ENCODE data around the gene INO80.

DNA sequence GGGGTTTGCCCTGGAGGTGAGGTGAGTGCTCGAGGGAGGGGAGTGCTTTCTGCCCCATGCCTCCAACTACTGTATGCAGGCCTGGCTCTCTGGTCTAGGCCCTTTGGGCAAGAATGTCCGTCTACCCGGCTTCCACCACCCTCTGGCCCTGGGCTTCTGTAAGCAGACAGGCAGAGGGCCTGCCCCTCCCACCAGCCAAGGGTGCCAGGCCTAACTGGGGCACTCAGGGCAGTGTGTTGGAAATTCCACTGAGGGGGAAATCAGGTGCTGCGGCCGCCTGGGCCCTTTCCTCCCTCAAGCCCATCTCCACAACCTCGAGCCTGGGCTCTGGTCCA is 177.6 kb downstream of the INO80 start:
- TF ChIP-seq, protein P1, sequence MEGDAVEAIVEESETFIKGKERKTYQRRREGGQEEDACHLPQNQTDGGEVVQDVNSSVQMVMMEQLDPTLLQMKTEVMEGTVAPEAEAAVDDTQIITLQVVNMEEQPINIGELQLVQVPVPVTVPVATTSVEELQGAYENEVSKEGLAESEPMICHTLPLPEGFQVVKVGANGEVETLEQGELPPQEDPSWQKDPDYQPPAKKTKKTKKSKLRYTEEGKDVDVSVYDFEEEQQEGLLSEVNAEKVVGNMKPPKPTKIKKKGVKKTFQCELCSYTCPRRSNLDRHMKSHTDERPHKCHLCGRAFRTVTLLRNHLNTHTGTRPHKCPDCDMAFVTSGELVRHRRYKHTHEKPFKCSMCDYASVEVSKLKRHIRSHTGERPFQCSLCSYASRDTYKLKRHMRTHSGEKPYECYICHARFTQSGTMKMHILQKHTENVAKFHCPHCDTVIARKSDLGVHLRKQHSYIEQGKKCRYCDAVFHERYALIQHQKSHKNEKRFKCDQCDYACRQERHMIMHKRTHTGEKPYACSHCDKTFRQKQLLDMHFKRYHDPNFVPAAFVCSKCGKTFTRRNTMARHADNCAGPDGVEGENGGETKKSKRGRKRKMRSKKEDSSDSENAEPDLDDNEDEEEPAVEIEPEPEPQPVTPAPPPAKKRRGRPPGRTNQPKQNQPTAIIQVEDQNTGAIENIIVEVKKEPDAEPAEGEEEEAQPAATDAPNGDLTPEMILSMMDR (conservative IDR thresholded peaks at IDR 0.05; ENCODE audit: low read length), result no peak
- TF ChIP-seq EZH2phosphoT487 (IDR thresholded peaks at IDR 0.05; ENCODE audit: borderline replicate concordance, low read depth, low read length), result no peak

Data from OCI-LY7 (cell line).